ENCODE measurements around the gene KCNQ5. TPM values are rescaled to one million over a fixed set of nuclear protein-coding genes. Genes with fewer than 3 reads are reported as not detected.

Gene KCNQ5
- total RNA-seq, 1 experiment from 2014 or later: 0.07 TPM

DNA sequence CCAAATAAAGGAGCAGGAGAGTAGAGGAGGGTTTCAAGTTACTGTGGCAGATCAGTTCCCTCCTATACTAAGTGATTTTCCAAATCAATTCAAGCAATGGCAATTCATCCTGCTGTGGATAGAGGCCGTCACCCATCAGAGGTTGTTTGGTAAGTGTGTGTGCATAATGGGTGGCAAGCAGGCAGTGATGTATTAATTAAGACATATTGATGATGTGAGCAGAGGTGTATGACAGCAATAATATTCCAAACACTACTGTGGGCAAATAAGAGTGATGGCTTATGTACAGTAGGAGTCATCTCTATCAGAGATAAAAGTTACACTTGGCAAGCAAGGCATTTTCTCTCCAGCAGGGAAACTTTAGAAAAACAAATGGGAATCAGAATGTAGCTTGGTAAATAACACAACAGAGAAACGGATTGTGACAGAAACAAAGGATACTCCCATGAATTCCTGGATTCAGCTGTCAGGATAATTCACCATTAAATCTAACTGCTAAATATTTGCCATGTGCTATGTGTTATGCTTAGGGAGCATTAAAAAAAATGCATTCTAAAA lies 407.1 kb downstream of the KCNQ5 start:
- H3K27me3 ChIP-seq (ENCODE audit: insufficient read depth, low read length): no peaks in the 10 kb centered on the region
- no peak overlapping the region for H2BK12ac ChIP-seq (ENCODE audit: insufficient read length, low read depth, low read length)
- H3K9me3 Mint-ChIP-seq: no peaks in the 10 kb centered on the region
- H4K8ac ChIP-seq (replicated peaks; ENCODE audit: insufficient read length, low read depth, low read length): no peak overlapping the region
- no peak overlapping the region for H3T11ph ChIP-seq (ENCODE audit: low read length)
- H2AK5ac ChIP-seq (ENCODE audit: insufficient read length, low read length): no peak overlapping the region
- no peaks in the 10 kb centered on the region for H3K79me1 ChIP-seq (ENCODE audit: insufficient read depth, low read depth, low read length, poor library complexity, severe bottlenecking)
- no peak for DNase-seq
- H3K27ac Mint-ChIP-seq: no peak overlapping the region; a peak in 2 of 7 replicates
- no peak overlapping the region for H2BK15ac ChIP-seq (ENCODE audit: low read depth, low read length)
- no peak overlapping the region for H2BK20ac ChIP-seq (ENCODE audit: low read depth, low read length, poor library complexity, severe bottlenecking)
- no peaks in the 10 kb centered on the region for H3K9me3 ChIP-seq (ENCODE audit: control insufficient read depth, low read depth, low read length)
- TF ChIP-seq, protein P1, sequence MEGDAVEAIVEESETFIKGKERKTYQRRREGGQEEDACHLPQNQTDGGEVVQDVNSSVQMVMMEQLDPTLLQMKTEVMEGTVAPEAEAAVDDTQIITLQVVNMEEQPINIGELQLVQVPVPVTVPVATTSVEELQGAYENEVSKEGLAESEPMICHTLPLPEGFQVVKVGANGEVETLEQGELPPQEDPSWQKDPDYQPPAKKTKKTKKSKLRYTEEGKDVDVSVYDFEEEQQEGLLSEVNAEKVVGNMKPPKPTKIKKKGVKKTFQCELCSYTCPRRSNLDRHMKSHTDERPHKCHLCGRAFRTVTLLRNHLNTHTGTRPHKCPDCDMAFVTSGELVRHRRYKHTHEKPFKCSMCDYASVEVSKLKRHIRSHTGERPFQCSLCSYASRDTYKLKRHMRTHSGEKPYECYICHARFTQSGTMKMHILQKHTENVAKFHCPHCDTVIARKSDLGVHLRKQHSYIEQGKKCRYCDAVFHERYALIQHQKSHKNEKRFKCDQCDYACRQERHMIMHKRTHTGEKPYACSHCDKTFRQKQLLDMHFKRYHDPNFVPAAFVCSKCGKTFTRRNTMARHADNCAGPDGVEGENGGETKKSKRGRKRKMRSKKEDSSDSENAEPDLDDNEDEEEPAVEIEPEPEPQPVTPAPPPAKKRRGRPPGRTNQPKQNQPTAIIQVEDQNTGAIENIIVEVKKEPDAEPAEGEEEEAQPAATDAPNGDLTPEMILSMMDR (conservative IDR thresholded peaks at IDR 0.05): no peak
- no peaks in the 10 kb centered on the region; the same call in 1 of the 2 replicates for H3K4me1 ChIP-seq (ENCODE audit: insufficient read depth, low read length)
- H3K27me3 Mint-ChIP-seq (ENCODE audit: low read depth): no peaks in the 10 kb centered on the region; the same call in none of the 2 replicates
- H2AFZ ChIP-seq (ENCODE audit: low read length): no peak overlapping the region
- no peak overlapping the region for H4K5ac ChIP-seq (ENCODE audit: insufficient read length, low read depth, low read length)
- no peaks in the 10 kb centered on the region for H3K36me3 Mint-ChIP-seq (ENCODE audit: insufficient read depth in 1 of 3, low read depth in 3 of 3)
- H3K18ac ChIP-seq (ENCODE audit: insufficient read length, low read depth, low read length): no peak overlapping the region
- H4K20me1 ChIP-seq (ENCODE audit: control insufficient read depth, insufficient read depth, insufficient read length): no peaks in the 10 kb centered on the region
- no peak overlapping the region for H2BK120ac ChIP-seq (ENCODE audit: low read depth, low read length, poor library complexity, severe bottlenecking)
- no peak overlapping the region for H3K27ac ChIP-seq (ENCODE audit: insufficient read length, low read depth, low read length)
- no peak overlapping the region for H3K4ac ChIP-seq (ENCODE audit: low read depth, low read length)
- no CpG with 5 or more reads among the region's 2 CpGs for WGBS (ENCODE audit: extremely low coverage, insufficient read length, low lambda C conversion rate)
- no peaks in the 10 kb centered on the region for H3K23me2 ChIP-seq (ENCODE audit: insufficient read length, low read depth, low read length, poor library complexity, severe bottlenecking)
- peaks cover 19% of the 10 kb centered on the region in 2 experiments for H3K4me1 Mint-ChIP-seq
- no peak overlapping the region for H3K4me3 Mint-ChIP-seq
- no peak overlapping the region for H3K56ac ChIP-seq (ENCODE audit: insufficient read length, low read depth, low read length)
- no peak overlapping the region for H3K14ac ChIP-seq (ENCODE audit: insufficient read depth, low read length)
- H3K79me2 ChIP-seq (ENCODE audit: insufficient read depth, low read length): no peaks in the 10 kb centered on the region
- H4K91ac ChIP-seq (ENCODE audit: insufficient read length, low read depth, low read length): no peak overlapping the region
- no peak overlapping the region for H3K4me2 ChIP-seq (ENCODE audit: insufficient read depth, insufficient read length, low read length)
- H3K9ac ChIP-seq (ENCODE audit: extremely low read depth, insufficient read length, low read length): no peak overlapping the region
- no peak overlapping the region for H2BK5ac ChIP-seq (ENCODE audit: insufficient read length, low read length)
- H3K23ac ChIP-seq (ENCODE audit: insufficient read length, low read depth, low read length): no peak overlapping the region

All from H9 (cell line).